ENCODE data around the gene NSUN6.

Gene NSUN6

DNA sequence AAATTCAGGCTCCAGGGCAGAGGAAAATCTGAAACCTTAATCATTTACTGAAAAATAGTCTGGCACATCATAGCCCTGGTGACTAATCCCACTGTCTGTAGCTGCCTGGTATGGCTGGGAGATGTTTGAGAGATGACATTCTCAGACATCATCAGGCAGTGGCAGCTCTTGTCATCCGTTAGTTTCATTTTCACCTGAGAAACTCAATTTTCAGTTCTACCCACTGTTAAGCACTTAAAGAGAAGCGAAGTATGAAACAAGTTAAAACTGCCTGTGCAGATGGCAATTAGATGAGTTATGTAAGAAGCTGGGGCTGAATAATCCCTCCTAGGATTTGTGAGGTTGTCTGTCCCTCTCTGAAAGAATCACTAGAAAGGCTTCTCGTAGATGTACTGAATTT is 150.2 kb downstream of the NSUN6 start:
- DNase-seq (ENCODE audit: low read depth, low spot score), result peak; percentile 48

DNA sequence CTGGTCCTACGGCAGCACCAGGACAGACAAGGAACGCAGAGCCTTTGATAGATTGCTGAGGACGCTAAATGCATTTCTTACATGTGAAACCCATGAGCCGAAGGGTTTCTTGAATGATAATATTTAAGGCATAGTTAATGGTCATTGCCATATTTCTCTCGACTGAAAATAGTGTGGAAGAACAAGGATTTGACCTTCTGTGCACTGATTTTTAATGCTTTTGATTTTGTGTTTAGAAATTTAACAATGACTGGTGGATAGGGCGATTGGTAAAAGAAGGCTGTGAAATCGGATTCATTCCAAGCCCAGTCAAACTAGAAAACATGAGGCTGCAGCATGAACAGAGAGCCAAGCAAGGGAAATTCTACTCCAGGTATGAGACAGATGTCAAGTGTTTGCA is 150.8 kb downstream of the NSUN6 start:
- no peak for DNase-seq (ENCODE audit: low read depth, low spot score)

DNA sequence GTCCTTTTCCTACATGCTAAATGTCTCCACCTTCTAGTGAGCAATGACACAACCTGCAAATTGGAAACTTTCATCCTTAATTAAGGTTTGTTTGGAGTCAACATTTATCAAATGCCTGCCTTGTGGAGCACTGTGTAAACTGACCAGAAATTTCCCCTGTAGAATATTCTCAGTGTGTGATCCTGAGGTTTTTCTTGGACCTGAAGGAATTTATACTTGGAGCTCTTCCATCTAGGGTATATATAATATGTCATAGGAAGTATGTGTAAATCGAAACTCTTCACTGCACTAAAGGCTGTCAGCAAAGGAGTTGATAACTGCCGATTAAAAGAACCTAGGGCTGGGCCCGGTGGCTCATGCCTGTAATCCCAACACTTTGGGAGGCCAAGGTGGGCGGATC is 152.4 kb downstream of the NSUN6 start:
- no peak for DNase-seq (ENCODE audit: low read depth, low spot score)

DNA sequence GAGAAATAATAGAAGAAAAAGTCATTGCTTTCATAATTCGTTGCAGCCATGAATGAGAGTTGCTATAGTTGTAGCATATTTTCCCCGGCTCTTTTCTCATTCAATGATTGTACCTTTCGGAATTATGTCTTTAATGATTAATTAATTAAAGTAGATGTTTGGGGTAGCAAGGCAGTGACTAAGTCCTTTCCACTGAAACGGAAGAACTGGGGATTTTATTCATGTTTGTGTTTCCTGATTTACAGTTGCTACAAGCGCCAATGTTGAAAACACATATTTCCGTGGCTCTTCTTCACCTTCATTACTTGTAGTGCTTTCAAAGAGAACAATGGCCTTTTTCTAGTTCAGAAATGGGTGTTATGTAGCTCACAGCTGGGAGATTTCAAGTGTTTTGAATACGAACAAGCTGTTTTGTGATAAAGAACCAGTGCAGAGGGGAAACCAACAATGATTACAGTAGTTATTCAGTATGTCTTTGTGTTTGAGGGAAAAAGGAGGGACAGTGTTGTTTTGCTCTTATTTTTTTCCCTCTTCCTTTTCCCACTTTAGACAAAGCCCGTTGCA is 153.5 kb downstream of the NSUN6 start:
- DNase-seq (ENCODE audit: low read depth, low spot score), result no peak
